Stimulated activated CD4-positive, alpha-beta T cell treated with anti-CD3 and anti-CD28 coated beads, Interleukin-12 subunit alpha, Interleukin-12 subunit beta, amount 100 ng/mL, for 4 hours (primary cell): ENCODE measurements around the gene EIF2AK3.
"Not testable (repeated sequence)": the region's sequence is repeated elsewhere in the genome, so short reads cannot be mapped to it uniquely, and the experiment has no call there.

ENCODE experiments used
- DNase-seq: peaks from one replicate; pipeline ENCODE4 v3.0.0-alpha.2; 2020

EIF2AK3 gene

DNA sequence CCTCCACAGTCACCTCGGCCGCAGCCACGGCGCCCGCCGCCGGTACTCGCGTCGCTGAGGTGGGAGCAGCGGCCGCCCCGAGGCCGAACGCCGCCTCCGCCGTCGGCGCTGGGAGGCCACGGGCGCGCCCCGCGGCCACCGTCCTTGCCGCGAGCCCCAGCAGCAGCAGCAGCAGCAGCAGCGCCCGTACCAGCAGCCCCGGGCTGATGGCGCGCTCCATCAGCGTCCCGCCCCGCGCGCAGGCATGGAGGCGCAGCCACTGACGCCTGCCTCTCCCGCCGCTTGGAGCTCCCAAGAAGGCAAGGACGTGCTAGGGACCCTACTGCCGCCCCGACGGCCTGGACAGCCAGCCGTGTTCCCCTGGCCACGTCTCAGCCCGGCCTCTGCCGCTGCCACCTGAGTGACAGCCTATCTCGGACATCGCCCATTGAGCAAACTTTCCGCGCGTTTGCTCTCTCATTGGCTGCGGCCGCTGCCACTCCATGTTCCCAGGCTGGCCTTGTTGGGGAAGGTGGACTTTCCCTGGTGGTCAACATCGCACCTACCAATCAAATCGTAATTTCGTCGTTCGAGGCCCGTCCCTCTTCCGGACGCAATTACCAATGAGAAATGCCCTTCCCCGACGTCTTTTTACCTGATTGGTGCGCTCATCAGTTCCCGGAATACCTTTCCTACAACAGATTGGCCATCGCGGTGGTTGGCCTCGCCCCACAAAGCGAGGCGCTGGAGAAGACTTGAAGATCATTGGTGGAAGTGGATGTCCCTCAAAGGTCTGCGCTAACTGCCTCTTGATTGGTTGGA lies at the start of gene EIF2AK3:
TSS of gene EIF2AK3 (minus strand) at position 410 of the 801 bp plus-strand sequence. CDS start at position 220, 190 bp downstream.
- DNase-seq = peak; percentile 87

DNA sequence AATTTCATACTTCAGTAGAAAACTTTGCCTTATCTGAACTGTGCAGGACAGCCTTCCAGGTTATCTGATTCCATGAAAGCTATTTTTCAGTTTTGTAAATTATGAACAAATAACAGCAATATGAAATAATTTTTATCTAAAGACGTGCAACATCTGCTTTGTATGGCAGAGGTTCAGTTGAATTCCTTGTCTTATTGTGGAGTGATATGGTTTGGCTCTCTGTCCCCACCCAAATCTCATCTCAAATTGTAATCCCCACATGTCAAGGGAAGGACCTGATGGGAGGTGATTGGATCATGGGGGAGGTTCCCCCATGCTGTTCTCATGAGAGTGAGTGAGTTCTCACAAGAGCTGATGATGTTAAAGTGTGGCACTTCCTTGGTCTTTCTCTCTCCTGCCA lies 46.1 kb upstream of the EIF2AK3 start:
- no peak for DNase-seq

DNA sequence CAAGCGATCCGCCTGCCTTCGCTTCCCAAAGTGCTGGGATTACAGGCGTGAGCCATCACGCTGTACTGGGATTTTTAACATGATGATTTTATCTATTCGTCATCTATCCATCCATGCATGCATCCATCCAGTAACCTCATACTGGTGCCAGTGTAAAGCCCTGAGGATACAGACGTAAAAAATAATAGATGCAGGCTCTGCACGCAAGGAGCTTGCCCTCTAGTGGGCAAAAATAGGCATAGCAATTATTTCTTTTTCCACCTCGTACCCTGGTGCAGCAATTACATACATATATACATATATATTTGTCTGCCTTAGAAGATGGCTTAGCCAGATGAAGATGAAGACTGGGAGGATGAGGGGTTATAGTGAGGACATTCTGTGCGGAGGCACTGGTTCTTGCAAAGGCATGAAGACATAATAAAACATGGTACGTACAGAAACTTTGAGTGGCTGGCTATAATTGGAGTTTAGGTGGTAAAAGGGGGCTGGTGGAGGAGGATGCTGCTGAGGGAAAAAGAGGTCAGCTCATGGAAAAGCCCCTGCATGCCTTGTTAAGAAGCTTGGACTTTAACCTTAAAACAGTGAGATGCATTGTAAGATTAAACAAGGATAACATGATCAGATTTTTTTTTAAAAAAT lies 44.6 kb upstream of the EIF2AK3 start:
- no peak for DNase-seq

DNA sequence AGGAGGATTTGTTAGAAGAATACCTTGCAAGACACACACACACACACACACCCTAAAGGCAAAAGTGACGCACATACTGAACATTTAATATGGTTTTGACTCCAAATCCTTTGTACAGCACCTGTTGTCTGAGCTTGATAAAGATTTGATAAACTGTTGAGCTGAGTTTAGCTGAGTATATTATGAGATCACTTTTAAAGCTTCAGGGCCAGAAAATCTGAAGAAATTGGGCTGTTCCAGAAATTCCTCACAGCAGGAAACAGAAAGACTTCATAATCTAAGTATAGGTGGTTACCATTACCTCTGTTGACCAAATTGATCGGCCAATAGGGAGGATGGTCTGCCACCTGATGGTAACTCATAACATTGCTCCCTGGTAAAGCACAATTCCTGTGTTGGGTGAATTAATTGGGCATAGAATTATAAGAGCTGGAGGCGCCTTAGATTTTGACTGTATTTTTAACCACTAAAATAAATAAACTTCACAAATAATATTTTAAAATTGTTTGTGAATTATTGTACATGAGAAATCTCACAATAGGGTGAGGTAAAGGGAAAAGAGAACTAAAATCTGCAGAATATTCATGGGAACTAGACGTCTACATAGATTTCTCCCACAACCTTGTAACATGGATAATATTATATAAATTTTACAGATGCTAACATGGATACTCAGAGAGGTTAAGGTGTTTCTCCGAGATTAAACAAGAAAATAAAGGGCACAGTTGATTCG lies 42.4 kb upstream of the EIF2AK3 start:
- no peak for DNase-seq

DNA sequence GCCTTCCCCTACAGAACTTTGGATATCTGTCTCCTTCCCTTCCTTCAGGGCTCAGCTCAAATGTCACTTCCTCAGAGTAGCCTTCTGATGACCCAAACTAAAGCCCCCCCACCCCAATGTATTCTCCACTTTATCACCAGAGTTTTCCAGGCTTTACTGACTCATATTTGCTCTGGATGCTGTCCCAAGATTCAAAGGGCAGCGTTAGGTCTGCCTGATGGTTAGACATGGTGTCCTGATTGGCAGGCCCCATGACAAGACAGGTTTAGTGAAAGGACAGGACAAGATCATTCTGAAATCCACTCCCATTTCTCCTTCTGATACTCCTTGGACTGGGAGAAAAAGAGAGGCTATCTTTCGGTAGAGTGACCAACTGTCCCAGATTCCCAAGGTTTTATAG lies 41.6 kb upstream of the EIF2AK3 start:
- DNase-seq = no peak

DNA sequence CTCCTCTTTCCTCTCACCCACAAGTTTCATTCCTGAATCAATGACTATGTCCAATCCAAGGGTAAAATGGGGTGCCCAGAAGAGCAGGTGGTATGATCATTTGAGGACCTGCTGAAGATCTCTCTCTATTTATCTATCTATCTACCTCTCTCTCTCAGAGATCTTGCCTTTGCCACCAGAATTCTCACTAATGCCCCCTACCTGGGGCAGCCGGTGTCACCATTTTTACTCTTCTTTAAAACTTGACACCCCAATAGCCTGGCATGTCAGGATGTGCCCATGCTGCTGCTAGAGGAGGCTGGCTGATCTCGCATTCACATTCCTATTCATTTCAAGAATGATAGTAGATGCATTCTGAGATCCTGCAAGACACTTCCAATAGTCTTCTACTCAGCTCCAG lies 40.0 kb upstream of the EIF2AK3 start:
- no peak for DNase-seq

DNA sequence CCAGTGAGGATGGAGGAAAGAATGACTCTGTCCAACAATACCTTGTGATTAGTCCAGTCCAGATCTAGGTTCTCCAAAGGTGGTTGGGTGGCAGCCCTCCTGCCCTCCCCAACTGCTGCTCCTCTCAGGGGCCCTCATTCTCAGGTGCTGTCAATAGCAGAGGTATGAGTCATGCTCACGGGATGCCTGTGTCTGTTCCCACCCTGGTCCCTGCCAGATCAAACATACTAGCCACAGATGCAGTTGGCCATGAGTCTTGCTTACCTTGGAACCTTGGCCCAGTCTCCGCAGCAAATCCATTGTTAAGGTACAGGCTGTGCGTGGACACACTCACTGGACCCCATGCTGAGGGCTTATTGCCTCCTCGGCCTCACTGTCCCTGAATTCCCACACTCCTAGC lies 39.3 kb upstream of the EIF2AK3 start:
- no peak for DNase-seq

DNA sequence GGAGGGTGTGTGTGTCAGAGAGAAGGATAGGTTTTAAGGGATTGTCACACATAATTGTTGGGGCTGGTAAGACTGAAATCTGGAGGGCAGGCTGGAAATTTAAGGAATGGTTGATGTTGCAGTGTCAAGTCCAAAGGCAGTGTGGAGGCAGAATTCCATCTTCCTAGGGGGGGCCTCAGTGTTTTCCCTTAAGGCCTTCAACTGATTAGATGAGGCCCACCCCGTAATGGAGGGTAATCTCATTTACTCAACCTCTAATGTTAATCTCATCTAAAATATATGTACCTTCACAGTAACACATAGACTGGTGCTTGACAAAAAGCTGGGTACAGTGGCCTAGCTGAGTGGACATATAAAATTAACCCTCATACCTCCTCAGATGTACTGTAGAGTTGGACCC lies 33.4 kb upstream of the EIF2AK3 start:
- DNase-seq = no peak

DNA sequence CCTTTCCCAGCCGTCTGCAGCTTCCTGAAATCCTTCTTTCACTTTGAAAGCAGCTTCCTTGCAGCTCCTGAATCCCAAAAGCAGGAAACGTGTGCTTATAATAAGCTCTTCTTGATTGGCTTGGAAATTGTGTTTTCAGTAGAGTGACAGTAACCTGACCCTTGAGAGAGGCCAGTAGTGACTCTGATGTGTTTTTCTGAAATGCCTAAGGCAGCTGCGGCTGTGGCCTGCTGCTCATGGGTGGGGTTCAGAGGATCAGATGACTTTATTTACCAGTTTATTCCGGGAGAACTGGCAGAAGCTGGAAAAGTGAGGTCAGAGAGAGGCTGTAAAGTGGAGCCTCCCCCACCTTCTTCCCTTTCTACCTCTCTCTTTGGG lies 32.3 kb upstream of the EIF2AK3 start:
- DNase-seq = no peak

DNA sequence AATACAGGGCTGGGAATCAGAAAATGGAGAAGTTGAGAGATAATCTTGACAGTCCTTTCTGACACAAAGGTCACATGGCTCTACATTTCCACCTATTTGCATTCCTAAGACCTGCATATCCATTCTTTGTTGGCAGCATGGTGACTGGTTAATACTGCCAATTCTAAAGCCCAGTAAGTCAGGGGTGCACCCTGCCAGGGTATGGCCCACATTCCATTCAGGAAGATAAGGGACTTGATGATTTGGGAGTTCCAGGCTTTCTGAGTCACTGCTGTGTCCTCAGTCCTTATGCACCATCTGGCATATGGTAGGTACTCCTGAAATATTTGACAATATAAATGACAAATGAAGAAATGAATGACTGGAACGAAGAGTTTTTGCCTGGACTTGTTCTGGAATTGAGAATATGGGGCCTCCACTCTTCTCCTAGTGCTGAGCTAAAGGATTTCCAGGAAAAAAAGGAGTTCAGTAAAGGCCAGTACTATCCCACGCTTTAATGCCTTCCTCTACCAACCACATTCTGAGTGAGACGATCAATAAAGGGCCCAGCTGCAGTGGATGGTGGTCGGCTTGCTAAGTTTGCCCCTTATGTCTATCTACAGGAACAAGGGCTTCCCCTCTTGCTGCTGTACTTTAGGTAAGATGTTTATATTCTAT lies 31.7 kb upstream of the EIF2AK3 start:
- no peak for DNase-seq

DNA sequence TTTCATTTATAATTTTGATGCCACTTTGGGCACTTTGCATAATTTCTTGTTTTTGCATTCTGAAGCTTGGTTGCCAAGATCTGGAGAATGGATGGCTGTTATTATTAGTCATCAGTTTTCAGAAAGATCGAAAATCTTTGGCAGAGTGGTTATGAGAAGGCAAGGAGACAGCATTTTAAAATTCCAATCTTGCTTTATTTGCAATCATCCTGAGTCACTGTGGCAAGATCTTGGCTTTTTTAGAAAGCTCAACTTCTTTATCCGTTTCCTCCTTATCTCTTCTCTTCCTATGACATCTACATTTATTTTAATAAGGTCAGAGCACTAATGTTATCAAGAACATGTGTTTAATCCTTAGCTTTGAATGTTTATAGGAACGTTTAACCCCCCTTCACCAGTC lies 31.1 kb upstream of the EIF2AK3 start:
- DNase-seq = no peak

DNA sequence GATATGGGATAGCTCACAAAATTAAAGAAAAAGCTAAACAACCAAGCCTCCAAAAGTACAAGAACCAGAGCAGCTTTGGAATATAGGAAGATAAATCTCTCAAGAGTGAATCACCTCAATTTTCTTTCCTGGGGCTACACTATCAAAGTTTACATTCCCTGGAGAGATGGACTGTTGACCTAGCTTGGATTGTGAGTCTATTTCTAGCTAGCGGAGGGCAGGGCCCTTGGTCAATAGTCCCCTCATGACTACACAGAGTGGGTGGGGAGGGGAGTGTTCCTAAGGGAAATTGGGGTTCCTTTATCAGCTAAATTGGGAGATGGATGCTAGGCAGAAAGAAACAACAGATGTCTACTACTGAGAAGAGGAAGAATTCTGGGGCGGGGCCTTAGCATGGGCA lies 29.9 kb upstream of the EIF2AK3 start:
- no peak for DNase-seq

DNA sequence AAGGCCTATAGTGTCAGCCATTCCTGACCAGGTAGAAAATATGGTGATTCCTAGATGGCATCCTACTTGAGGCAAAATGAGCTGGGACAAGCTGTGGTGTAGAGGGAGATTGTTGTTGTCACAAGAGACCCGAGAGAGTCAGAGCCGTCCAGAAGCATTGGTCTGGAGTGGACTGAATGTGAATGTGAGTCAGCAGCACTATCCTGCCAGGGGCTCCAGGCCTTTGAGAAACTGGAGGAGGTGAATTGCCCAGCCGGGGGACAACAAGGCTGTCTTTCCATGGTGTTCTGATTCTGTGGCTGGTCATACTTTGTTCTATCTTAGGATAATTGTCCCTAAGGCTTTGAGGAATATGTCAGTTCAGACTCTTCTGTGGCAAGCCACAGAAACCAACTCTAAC lies 29.4 kb upstream of the EIF2AK3 start:
- no peak for DNase-seq

DNA sequence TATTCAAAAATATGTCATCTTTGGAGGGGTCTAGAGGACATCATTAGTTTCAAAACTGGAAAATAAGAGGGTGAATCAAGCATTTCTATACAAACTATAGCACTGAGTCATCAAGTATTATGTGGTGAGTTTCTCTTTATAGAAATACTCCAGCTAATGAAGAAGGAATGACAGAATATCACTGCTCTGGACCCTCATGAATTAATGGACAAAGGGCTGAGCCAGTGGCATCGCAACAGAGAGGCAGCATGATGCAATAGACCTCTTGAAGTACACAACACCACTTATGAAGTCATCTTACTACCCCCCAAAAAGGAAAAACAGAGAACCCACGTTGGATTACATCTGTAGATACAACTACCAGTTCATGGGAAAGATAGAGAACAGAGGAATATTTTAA lies 27.4 kb upstream of the EIF2AK3 start:
- DNase-seq = no peak

DNA sequence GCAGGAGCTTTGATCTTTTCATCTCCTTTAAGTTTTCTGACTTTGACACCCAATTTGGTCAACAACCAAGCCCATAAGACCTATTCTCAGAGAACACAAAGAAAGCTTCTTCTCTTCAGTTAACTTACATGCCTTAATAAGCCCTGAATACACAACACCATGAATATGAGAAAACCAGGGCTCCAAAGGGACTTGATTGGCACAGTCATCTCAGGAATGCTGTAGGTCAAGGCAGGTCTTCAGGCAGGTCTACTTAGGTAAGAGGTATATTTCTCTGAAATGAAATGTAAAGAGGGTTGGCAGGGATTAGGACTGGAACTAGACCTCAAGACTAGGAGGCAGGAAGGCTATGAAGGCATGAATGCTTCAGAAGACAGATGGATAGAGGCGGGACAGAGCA lies 24.4 kb upstream of the EIF2AK3 start:
- DNase-seq = no peak

DNA sequence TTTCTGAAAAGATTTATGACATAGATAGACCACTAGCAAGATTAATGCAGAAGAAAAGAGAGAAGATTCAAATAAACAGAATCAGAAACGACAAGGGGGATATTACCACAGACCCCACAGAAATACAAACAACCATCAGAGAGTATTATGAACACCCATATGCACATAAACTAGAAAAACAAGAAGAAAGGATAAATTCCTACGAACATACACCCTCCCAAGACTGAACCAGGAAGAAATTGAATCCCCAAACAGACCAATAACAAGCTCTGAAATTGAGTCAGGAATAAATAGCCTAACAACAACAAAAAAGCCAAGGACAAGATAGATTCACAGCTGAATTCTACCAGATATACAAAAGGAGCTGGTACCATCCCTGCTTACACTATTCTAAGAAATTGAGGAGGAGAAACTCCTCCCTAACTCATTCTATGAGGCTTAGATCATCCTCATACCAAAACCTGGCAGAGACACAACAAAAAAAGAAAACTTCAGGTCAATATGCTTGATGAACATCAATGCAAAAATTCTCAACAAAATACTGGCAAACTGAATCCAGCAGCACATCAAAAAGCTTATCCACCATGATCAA lies 18.1 kb upstream of the EIF2AK3 start:
- not testable (repeated sequence) for DNase-seq

DNA sequence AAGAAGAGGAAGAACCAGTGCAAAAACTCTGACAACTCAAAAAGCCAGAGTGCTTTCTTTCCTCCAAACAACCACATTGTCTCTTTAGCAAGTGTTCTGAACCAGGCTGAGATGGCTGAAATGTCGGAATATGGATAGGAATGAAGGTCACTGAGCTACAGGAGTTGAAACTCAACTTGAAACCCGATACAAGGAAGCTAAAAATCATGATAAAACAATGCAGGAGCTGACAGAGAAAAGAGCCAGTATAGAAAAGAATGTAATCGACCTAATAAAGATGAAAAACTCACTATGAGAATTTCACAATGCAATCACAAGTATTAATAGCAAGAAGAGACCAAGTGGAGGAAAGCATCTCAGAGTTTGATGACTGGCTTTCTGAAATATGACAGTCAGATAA lies 15.0 kb upstream of the EIF2AK3 start:
- DNase-seq = no peak

DNA sequence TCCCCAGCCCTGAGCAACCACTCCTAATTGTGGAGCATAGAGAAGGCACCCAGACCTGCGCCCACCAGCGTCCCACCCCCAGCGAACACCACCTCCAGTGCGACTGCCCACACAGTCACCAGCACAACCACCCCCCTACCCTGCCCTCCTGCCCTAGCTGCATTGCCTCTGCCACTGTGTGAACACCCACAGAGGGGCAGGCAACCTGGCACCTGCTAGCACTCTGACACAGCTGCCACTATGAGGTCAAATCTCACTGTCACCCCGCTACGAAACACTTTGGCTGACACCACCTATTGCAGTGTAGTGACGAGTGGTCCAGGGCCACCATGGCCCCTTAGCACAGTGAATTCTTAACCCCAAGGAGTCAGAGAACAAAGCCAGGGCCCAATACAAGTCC lies 14.1 kb upstream of the EIF2AK3 start:
- DNase-seq = no peak

DNA sequence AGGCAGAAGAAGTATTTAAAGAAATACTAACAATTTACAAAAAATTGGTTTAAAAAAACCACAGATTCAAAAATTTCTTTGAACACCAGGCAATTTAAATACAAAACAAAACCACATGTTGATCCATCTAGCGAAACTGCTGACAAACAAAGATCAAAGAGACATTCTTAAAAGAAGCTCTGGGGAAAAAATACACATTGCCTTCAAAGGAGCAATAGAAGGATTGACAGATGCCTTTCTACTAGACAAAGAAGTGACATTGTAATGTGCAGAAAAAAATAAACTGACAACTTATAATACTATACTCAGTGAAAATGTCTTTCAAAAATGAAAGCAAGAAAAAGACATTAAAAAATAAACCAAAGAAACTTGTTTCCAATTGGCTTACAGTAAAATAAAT lies 12.6 kb upstream of the EIF2AK3 start:
- no peak for DNase-seq

DNA sequence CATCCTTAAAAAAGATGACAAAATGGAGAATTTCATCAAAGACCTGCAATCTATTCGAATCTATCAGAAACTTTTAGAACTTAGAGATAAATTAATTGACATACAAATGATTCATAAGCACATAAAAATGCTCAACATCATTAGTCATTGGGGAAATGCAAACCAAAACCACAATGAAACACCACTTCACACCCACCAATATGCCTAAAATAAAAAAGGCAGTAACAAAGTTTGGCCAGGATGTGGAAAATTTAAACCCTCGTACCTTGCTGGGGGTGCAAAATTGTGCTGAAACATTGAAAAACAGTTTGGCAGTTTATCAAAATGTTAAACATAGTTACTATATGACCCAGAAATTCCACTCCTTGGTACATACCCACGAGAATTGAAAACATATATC lies 11.5 kb upstream of the EIF2AK3 start:
- DNase-seq = no peak

DNA sequence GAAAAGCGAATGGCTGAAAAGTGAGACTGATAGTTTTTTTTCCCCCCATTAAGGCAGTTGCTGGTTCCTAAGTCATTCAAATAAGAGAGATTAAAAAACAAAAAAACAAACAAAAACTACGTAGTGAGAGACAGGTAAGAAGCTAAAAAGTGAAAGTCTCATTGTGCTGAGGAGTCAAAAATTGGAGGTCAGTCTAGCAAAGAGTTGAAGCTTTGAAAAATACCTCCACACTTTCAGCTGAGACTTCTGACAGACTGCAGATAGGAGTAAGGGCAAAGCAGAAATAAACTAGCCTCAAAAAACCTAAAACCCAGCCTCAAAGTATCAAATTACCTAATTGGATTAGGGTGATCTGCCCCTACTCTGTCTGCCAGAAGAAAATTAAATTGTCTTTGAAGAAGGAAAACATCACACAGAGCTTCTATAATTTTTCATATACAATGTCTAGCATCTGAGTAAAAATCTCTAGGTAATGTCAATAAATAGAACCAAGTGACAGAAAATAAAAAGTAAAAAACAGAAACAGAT lies 10.9 kb upstream of the EIF2AK3 start:
- DNase-seq = no peak

DNA sequence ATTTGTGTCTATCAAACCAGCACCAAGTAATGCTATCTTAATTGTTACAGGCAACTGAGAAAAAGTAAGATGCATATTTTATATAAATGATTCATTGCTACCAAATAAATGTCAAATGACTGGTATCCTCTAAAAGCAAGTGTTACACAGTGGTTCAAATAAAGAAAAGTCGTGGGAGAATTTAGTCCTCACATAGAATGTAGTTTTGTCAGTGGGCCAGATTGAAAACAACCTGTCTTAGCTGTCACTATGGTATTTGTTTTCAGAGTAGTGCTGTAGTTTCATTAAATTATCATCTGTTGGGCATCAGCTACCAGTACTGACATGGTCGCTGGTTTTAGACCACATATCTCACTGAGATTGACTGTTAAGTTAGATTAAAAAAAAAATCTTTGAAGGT lies 10.2 kb upstream of the EIF2AK3 start:
- no peak for DNase-seq

DNA sequence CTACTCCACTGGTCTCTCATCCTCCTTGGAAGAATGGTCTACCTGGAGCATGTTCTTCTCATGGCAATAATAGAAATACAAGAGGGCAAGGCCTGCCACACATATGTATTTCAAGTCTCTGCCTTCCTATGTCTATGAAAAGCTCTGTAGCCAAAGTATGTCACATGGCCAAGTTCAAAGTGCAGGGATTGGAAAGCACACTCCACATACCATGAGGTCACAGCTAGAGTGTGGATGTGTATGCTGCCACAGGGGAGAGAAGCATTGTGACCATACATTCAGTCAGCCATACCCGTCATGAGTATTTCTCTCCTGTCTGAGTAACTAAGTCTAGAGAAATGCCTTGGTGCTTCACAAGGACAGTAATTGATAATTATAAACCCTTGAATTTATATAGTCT lies 8.8 kb upstream of the EIF2AK3 start:
- DNase-seq = no peak
